ENCODE results near the gene ABCC5.

GRCh38 chr3:183991403-183991802, 26.3 kb downstream of the ABCC5 start:
- no peak for TF ChIP-seq POLR2AphosphoS5 (IDR thresholded peaks at IDR 0.05; ENCODE audit: low read depth, low read length)
- TF ChIP-seq SIN3A (IDR thresholded peaks at IDR 0.05; ENCODE audit: borderline replicate concordance, insufficient read depth, low read length): no peak
- no peak for TF ChIP-seq REST (IDR thresholded peaks at IDR 0.05; ENCODE audit: insufficient read depth in 1 of 2, low read depth in 2 of 2, low read length in 2 of 2)
- TF ChIP-seq TAF1 (IDR thresholded peaks at IDR 0.05; ENCODE audit: borderline replicate concordance, insufficient read depth, low read length): no peak

Measured in PFSK-1 (cell line).